Lower lobe of right lung (tissue), 2 donors: ENCODE measurements around the gene C6orf62. TPM values are rescaled to one million over a fixed set of nuclear protein-coding genes. Genes with fewer than 3 reads are reported as not detected.
"Not testable (repeated sequence)": the region's sequence is repeated elsewhere in the genome, so short reads cannot be mapped to it uniquely, and the experiment has no call there.

Experiments used
- ATAC-seq, 2 donors: fragments of 200-7000 bp; cut with Tn5 transposase; one replicate each; pipeline ENCODE4 v1.9.1; 2020 to 2022; ENCODE audit warnings: mild to moderate bottlenecking in 2 of 2, moderate library complexity in 2 of 2
- DNase-seq: peaks from one replicate; pipeline ENCODE4 v3.0.0-alpha.2; 2020
- H3K27ac ChIP-seq: fragments of 200-600 bp; one replicate; pipeline ENCODE4 v1.8.0; 2022
- H3K27me3 ChIP-seq: fragments of 200-600 bp; one replicate; pipeline ENCODE4 v1.8.0; 2022; ENCODE audit warnings: low read depth
- H3K36me3 ChIP-seq: fragments of 200-600 bp; one replicate; pipeline ENCODE4 v1.8.0; 2022; ENCODE audit warnings: mild to moderate bottlenecking
- H3K4me1 ChIP-seq: fragments of 200-600 bp; one replicate; pipeline ENCODE4 v1.8.0; 2022
- H3K4me3 ChIP-seq: fragments of 200-600 bp; one replicate; pipeline ENCODE4 v1.8.0; 2022; ENCODE audit warnings: mild to moderate bottlenecking
- H3K9me3 ChIP-seq: fragments of 200-600 bp; one replicate; pipeline ENCODE4 v1.8.0; 2022
- CTCF ChIP-seq: fragments of 200-600 bp; IDR thresholded peaks from one replicate; pipeline ENCODE4 v1.8.0; 2022; ENCODE audit warnings: antibody characterized with exemption, mild to moderate bottlenecking
- intact Hi-C: fragments of 100-400 bp; cut with DNase I; formaldehyde crosslinking; loops from one replicate; pipeline ENCODE4 v1.11.0; 2022
- total RNA-seq: library from RNA; stranded (reverse); fragmentation: NEBNext Ultra II Directional; extraction: Animal tissue kit (Norgen Biotek cat#: 25700); gene quantifications from one replicate; pipeline ENCODE4 v1.2.1, GENCODE V29; 2021
- donor health status: DM: no; HTN: yes; CAD: no; lungs with severe emphysema.

C6orf62 gene
- total RNA-seq, 1 donor from 2014 or later = 123 TPM

GRCh38 chr6:24686408-24686807 is 32.5 kb downstream of the C6orf62 start:
- ATAC-seq = no peak
- DNase-seq = no peak
- Histone ChIP-seq H3K4me3 (no peak overlapping the region), H3K36me3 (peaks cover 6% of the 10 kb centered on the region), H3K4me1 (peaks cover 4% of the 10 kb centered on the region), H3K27ac (no peak overlapping the region), H3K9me3 (no peaks in the 10 kb centered on the region), H3K27me3 (no peaks in the 10 kb centered on the region)
- TF ChIP-seq CTCF = no peak
- intact Hi-C loops = no loop called here

DNA sequence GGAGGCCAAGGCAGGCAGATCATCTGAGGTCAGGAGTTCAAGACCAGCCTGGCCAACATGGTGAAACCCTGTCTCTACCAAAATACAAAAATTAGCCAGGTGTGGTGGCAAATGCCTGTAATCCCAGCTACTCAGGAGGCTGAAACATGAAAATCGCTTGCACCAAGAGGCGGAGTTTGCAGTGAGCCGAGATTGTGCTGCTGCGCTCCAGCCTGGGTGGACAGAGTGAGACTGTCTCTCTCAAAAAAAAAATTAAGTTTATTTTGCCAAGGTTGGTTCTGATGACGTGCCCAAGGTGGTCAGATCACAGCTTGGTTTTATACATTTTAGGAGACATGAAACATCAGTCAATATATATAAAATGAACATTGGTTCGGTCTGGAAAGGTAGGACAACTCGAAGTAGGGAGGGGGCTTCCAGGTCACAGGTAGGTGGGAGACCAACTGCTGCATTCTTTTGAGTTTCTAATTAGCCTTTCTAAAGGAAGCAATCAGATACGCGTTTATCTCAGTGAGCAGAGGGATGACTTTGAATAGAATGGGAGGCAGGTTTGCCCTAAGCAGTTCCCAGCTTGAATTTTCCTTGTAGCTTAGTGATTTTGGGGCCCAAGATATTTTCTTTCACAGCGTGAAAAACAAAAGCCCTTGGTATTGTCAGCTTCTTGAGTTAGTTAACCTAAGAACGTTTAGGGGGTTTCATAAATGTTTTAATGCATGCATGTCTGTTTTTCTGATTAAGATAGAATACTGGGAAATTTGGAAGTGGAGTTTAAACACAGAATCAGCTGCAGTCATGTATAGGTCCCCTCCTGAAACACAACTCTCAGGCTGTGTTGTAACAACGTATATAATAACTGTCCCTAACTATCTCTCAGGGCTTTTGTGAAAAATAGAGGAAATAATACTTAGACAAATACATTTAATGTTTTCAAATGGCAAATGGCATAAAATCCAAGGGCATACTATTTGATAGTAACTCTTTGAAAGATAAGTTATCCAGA is 35.4 kb downstream of the C6orf62 start:
- intact Hi-C loops = no loop called here
- Histone ChIP-seq H3K9me3 (no peaks in the 10 kb centered on the region), H3K4me3 (no peak overlapping the region), H3K36me3 (peaks cover 4% of the 10 kb centered on the region), H3K27ac (no peak overlapping the region), H3K27me3 (no peaks in the 10 kb centered on the region), H3K4me1 (peaks cover 4% of the 10 kb centered on the region)
- no peak for DNase-seq
- TF ChIP-seq CTCF = no peak
- no peak for ATAC-seq

DNA sequence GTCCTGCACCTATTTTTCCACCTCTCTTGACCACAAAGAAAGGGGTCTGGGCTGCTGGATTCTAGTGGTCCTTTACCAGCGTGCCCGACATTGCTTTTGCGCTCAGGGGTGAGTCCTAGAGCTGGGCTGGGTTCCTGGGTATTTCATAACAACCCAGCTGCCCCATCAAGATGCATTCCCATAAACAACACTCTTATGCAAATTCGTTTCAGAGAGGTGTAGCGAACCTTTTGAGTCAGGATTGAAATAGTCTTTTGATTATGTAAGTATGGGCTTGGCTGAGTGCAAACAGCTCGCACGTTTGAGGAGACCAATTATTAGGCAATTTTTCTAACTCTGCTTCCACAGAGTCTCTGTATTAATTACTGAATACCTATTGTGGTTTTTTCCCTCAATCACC is 38.4 kb downstream of the C6orf62 start:
- Histone ChIP-seq H3K4me1 (peaks cover 4% of the 10 kb centered on the region), H3K27ac (peak overlapping the region; percentile 41)
- peak; percentile 68 to 84 for ATAC-seq

GRCh38 chr6:24678792-24679352 is 40.1 kb downstream of the C6orf62 start:
- H3K27ac ChIP-seq, H3K9me3 ChIP-seq, DNase-seq, intact Hi-C loops, H3K4me3 ChIP-seq, H3K27me3 ChIP-seq, H3K4me1 ChIP-seq, H3K36me3 ChIP-seq, ATAC-seq: not testable (repeated sequence)

More for the DNA sequence above, 38.4 kb downstream of the C6orf62 start:
- no peak for TF ChIP-seq CTCF
- intact Hi-C loops = no loop called here
- Histone ChIP-seq H3K27me3 (no peaks in the 10 kb centered on the region), H3K4me3 (no peak overlapping the region), H3K36me3 (no peaks in the 10 kb centered on the region), H3K9me3 (no peaks in the 10 kb centered on the region)
- DNase-seq = no peak

- H3K4me1 ChIP-seq = peaks cover 3% of the 10 kb centered on the region
- no peak for TF ChIP-seq CTCF
- H3K9me3 ChIP-seq = no peaks in the 10 kb centered on the region
- ATAC-seq (no peak), DNase-seq (no peak)
- no peaks in the 10 kb centered on the region for H3K36me3 ChIP-seq
- intact Hi-C loops = no loop called here
- H3K4me3 ChIP-seq = no peak overlapping the region
- H3K27ac ChIP-seq = no peak overlapping the region
- no peaks in the 10 kb centered on the region for H3K27me3 ChIP-seq
These were observed 45.3 kb downstream of the C6orf62 start for GRCh38 chr6:24673625-24674024.
